ENCODE results near the gene WDR45B.
A peak's percentile ranks its signal among the peaks of the same experiment; 100 is the strongest.

The WDR45B gene

DNA sequence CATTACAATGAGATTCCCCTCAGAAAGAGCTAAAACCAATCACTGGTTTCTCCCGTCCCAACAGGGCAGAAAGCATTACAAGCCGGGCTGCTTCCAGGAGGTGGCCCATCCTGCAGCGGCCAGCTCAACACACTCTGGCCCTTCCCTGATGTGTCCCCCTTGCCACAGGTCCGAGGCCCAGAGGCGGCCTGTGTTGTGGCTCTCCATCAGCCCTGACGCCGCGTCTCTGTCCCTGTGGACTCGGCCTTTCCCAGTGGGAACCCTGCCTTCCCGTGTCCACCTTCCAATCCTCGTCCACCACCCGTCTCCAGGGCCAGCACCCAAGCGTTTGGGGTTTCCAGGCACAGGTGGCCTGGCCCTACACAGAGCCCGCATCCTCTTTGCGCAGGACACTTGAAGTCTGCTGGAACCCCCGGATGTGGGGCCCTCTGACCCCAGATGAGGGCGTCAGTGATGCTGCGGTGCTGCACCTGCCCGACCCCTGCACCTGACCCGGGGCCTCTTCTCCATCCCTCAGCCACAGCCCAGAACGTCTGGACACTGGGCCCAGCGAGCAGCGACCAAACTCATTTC lies 29.2 kb upstream of the WDR45B start:
- DNase-seq (ENCODE audit: low read depth), result no peak

DNA sequence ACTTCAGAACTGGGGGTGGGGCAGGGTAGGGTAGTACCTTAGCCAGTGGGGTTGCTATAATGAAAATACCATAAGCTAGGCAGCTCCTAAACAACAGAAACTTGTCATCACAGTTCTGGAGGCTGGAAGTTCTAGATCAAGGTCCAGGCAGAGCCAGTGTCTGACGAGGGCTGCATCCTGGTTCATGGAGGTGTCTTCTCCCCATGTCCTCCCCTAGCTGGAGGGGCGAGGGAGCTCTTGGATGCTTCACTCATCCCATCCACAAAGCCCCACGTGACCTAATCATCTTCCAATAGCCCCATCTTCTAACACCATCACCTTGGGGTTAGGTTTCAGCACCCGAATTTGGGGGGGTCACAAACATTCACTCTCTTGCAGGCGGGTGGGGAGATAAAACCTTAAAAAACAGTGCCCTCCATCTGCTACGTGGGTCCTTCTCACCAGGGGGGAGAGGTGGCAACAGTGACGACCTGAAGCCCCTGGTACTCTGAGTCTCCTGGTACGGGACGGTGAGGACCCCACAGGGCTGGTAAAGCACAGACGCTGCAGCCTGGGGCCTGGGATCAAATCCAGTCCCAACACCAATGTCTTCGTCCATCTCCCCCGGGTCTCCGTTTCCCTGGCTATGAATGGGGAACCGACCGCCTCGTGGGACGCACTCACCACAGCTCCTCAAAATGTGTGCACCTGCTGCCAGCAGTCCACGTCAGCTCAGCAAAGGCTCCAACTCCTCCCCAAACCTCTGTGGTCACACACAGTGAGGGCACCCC lies 27.4 kb upstream of the WDR45B start:
- no peak for DNase-seq (ENCODE audit: low read depth)

DNA sequence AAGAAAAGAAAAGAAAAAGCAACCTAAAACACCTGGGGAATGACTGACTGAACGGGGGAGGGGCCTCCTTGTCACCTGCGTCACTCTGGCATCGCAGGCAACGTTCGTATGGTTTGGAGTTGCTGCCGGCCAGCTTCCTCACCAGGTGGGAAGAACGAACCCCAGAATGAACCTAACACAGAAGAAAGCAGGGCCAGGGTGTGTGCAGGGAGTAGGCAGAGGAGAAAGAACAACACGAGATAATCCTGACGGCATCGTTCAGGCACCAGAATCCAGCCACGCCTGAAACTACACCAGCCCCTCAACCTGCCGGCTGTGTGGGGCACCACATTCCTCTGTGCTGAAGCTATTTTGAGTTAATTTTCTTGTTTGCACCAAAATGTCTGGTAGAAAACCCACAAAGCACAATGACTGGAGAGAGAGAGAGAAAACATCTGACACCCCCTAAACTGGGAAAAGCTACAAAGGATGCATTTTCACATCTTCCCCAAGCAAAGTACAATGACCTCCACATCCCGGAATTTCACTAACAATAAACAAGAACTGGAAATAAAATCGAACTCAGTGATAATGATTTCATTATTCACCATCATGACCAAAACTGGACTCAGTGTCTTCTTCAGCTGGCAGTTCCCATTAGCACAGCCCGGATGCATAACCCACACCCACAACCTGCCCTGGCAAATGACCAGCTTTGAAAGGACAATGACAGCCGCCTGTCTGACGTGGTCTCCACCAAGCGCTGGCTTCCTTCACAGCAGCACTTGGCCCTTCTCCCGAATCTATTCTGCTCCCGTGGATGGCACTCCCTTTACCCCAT lies 26.6 kb upstream of the WDR45B start:
- no peak for DNase-seq (ENCODE audit: low read depth)

DNA sequence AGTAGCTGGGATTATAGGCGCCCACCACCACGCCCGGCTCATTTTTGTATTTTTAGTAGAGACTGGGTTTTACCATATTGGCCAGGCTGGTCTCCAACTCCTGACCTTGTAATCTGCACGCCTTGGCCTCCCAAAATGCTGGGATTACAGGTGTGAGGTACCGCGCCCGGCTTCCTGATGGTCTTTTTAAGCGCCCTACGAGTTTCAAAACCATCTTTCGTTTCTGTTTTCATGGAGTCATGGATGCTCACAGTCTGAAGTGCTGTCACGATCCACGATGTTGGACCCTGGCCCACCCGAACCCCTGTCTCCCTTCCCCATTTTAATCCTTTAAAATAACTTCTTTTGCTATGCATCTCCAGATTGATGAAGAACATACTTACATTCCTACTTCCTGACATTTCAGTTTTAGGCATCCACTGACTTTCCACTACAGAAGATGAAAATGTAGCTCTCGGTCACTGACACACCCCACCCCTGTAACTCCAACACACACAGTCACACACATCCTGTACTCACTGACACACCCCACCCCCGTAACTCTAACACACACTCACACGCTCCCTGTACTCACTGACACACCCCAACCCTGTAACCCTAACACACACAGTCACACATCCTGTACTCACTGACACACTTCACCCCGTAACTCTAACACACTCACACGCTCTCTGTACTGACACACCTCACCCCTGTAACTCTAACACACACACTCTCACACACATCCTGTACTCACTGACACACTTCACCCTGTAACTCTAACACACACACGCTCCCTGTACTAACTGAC lies 22.6 kb upstream of the WDR45B start:
- no peak for DNase-seq (ENCODE audit: low read depth)

DNA sequence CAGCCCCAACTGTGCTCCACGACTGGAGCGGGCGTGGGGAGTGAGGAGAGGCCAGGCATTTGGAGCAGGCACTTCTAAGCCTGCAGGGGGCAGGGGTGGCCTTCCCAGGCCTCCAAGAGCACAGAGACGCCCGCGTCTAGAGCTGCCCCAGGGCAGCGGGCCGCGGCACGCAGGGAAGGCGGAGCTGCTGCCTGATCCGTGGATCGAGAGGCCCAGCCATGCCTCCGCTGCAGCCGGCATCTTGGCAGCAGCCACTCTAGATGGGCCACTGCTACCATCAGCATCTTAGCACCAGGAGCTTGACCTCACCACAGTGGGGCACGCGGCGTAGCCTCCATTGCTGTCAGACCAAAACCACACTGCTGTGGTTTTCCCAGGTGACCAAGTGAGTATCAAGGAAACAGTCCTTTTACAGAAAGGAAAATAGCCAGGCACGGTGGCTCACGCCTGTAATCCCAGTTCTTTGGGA lies 20.4 kb upstream of the WDR45B start:
- DNase-seq (ENCODE audit: low read depth), result peak; percentile 78

DNA sequence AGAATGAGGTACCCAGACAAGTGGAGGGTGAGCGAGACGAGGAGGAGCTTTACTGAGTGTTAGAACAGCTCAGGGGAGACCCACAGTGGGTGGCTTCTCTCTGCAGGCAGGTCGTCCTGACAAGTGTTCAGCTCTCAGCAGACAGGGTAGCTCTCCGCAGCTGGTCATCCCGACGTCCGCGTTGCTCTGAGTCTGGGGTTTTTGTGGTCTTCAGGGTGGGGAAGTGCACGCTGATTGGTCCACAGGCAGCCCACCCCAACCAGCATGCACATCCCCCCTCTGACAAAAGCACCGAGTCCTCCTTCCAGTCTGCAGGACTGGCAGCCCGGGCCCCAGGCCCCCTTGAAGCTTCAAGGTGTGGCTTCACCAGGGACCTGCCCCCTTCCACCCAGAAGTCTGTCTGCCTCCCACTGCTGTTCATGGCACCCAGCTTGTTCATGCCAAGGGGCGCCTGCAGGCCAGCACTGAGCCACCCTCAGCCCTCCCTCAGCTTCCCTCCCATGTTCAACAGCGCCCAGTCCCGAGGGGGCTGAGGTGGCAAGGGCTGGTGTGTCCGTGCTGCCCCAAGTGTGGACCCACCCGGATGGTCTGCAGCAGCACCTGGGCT lies 19.9 kb upstream of the WDR45B start:
- no peak for DNase-seq (ENCODE audit: low read depth)

DNA sequence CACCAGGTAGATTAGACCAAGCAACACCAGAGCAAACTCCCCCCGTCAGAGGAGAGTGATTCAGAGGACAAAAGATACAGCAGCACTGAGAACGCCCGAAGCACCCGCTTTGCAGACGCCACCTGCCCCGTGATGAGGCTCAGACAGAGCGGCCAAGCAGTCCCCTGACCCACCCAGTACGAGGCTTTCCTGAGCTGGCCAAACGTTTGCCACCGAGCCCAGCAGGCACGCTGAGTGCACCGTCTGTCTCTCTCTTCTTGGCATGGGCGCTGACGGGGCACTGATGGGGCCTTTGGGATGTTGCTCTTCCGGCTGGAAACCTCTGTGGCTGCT lies 19.4 kb upstream of the WDR45B start:
- no peak for DNase-seq (ENCODE audit: low read depth)

DNA sequence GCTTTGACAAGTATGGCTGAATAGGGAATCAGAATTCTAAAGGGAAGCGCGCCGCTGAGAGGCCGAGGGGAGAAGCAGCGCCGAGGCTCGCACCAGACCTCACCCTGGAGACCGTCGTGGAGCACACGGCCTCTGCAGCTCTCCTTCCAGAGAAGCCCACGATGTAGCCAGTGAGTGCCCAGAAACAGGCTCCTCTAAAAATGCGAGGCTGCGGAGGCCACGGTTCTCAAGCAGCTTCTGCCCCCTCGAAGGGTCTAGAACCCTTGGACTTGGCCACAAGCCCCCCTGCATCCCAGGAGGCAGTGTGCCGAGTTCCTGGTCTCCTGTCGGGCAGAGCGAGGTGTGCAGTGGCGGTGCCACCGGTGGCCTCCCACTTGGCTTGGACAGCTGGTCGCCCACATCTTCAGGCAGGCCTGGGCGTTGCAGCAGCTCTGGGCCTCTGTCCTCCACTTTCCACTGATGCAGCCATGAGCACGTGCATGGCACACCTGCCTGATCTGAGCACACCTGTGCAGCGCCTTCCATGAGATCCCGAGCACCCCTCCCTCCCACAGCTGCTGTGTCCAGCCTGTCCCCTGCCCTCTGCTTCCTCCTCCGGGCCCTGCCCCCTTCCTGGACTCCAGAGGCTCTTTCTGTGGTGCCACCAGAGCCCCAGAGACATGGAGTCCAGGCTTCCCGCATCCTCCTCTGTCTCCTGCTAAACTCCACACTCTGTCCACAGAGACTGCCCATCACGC lies 18.9 kb upstream of the WDR45B start:
- no peak for DNase-seq (ENCODE audit: low read depth)

DNA sequence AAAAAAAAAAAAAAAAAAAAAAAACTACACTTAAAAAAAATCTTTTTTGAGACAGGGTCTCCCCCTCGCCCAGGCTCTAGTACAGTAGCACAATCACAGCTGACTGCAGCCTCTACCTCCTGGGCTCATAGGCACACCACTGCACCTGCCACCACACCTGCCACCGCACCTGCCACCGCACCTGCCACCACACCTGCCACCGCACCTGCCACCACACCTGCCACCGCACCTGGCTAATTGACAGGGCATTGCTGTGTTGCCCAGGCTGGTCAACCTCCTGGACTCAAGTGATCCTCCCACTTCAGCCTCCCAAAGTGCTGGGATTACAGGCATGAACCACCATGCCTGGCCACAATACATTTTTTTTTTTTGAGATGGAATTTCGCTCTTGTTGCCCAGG lies 17.6 kb upstream of the WDR45B start:
- DNase-seq (ENCODE audit: low read depth), result no peak

DNA sequence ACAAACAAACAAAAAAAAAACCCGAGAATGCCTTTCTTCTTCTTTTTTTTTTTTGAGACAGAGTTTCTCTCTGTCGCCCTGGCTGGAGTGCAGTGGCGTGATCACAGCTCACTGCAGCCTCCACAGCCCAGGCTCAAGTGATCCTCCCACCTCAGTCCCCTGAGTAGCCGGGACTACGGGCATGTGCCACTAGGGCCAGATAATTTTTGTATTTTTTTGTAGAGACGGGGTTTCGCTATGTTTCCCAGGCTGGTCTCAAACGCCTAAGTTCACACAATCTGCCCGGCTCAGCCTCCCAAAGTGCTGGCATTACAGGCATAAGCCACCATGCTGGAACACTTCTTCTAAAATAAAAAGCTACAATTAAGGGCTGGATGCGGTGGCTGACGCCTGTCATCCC lies 17.0 kb upstream of the WDR45B start:
- DNase-seq (ENCODE audit: low read depth), result no peak

DNA sequence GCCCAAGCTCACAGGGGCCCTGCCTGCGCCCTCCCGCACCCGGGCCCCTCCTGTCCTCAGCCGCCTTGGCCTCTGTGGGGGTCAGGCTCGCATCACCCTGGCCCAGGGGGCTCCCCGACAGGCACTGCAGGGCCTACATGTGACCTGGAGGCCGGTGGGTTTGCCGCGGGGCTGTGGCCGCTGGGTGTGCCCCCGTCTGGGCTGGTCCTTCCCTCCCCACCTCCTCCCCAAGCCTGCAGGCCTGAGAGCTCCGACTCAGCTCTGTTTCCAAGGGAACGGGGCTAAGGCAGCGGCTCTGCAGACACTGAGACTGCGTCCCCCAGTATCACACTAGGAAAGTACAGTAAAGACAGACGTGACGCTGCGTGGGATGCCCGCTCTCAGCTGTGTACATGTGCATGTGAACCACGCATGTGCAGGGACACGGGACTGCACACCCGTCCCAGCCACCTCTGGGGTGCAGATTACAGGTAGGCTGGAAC lies 16.5 kb upstream of the WDR45B start:
- DNase-seq (ENCODE audit: low read depth), result no peak

DNA sequence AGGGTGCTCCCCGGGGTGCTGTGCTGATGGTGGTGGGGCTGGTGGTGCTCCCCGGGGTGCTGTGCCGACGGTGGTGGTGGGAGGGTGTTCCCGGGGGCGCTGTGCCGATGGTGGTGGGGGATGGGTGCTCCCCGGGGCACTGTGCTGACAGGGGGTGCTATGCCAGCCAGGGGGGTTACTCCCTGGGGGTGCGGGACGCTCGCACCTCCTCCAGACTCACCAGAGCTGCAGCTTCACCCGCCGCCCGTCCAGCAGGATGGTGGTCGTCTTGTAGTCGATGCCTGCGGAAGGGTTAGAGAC lies 16.0 kb upstream of the WDR45B start:
- DNase-seq (ENCODE audit: low read depth), result no peak

DNA sequence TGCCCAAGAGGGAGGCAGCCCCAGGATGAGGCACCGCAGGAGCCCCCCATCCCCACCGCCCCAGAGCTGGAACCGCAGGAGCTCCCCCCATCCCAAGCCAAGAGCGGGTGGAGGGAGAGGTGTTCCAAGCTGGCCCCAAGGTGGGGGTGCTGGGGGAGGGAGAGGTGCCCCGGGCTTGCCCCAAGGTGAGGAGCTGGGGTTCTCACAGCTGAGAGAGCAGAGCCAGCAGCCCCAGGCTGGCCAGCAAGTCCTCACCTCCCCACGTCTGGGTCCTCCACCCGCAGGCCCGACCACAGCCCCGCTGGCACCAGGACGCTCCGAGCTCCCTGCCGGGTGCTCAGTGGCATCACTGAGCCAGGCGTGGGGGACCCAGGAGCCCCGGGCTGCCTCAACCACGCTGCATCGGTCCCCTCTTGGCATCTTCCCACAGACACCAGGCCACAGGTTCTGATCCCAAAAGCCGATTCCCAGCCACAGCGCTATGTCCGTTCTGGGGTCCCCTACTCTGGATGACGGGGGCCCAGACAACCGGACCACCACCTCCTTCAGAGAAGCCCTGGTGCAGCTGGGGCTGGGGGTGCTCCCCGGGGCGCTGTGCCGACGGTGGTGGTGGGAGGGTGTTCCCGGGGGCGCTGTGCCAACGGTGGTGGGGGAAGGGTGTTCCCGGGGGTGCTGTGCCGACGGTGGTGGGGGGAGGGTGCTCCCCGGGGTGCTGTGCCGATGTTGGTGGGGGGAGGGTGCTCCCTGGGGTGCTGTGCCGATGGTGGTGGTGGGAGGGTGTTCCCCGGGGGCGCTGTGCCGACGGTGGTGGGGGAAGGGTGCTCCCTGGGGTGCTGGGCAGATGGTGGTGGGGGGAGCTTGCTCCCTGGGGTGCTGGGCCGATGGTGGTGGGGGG lies 15.4 kb upstream of the WDR45B start:
- DNase-seq (ENCODE audit: low read depth), result no peak

DNA sequence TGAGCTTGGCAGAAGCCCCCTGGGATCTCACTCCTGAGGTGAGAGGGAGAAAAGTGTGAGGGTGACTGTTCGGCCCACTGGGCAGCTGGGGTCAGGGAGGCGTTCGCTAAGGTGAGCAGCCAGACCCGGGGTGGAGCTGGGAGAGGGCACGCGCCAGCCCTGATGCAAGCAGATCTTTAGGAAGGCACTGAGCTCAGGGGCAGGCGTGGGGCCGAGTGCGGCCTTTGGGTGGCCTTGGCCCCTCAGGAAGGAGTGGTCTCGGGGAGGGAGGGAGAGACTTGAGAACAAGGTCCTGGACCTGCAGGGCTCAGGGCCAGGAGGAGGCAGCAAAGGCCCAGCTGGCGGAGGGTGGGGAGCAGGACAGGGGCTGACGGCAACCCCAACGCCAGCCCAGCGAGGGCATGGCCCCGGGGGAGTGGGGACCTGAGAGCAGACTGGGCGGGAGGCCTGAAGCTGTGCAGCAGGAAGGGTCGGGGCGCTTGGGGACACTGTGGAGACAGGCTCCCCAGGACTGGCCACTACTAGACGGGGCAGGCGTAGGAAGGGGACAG lies 14.5 kb upstream of the WDR45B start:
- DNase-seq (ENCODE audit: low read depth), result no peak

DNA sequence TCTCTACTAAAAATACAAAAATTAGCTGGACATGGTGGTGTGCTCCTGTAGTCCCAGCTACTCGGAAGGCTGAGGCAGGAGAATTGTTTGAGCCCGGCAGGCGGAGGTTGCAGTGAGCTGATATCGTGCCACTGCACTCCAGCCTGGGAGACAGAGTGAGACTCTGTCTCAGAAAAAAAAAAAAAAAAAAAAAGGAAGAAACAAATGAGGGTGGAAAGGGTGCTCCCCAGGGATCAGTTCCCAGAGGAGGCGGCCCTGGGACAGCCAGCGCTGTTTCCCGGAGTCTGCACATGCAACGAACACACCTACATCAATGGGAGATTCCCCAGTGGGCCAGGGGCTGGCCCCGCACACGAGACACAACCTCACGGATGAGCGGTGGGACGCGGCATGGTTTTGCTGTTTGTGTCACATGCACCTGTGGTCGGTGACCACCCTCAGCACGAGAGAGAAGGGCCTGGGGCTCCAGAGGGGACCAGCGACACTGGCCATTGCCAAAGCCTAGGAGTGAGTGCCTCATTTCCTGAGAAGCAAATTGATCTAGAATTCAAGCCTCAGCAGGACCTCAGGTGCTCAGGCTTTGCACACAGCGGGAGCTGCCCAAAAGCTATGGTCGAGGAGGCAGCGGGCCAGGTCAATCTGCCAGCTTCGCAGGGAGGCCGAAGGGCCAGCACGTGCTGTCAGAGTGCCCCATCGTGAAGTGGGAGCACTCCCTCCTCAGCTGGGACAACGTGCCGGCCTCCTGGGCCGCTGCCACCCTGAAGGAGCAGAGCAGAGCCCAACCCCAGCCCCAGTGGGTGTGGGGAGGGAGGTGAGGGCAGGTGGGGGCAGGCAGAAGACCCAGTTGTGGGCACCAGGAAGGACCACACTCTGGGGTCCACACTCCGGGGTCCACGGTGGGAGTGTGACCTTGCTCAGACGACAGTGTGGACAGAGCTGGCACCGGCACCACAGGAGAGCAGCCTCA lies 13.8 kb upstream of the WDR45B start:
- DNase-seq (ENCODE audit: low read depth), result no peak

DNA sequence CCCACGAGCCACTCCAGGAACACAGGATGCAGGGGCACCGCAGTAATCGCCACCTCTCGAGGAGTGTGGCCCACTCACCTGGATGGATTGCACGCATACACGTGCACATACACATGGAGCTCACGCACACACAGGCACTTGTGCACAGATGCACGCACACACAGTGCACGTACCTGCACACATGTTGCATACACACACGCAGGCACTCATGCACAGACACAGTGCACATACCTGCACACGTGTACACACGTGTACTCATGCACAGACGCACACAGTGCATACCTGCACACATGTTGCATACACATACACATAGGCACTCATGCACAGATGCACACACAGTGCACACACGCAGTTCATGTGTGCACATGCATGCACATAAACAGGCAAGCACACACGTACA lies 11.6 kb upstream of the WDR45B start:
- DNase-seq (ENCODE audit: low read depth), result no peak

DNA sequence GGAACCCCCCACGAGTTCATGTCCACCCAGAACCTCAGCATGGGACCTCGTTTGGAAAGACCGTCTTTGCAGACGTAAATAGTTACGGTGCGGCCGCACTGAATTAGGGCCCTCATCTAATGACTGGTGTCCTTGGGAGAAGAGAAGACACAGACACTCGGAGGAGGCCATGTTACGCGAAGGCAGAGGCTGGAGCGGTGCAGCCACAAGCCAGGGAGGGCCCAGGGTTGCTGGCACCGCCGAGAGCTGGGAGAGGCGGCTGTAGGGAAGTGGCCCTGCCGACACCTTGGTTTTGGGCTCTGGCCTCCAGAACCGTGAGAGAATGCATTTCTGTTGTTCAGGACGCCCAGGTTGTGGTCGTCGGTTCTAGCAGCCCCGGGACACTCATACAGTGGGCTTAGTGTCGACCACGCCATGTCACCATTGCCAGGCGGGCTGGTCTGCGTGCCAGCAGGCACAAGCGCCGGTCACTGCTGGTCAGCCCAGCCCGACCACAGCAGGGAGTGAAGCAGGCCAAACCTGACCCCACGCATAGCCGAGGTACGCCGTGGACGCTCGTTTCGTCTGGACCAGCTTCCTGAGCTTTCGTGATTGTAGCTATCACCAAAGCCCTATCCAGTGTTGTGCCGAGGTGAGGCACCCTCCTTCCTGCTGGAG lies 10.7 kb upstream of the WDR45B start:
- no peak for DNase-seq (ENCODE audit: low read depth)

DNA sequence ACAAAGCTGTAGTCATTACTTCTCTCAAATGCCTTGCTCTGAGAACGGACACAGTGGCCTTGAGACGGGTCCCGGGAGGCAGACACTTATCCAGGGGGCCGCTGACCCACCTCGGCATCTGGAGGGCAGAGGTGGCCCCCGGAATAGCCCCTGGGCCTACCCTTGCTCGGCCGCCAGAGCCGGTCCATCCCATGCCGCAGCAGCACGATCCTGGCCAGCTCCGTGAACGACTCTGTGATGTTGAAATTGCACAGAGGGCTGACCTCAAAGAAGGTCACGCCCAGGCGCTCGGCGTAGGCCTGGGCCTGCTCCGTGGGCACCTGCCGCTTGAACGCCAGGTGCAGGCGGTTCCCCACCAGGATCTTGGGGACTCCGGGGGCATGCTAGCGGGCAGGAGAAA lies 10.1 kb upstream of the WDR45B start:
- DNase-seq (ENCODE audit: low read depth), result no peak

All from ELR (cell line).